Right lobe of liver (tissue), 6 donors: ENCODE results near the gene IGSF21. TPM values are rescaled to one million over a fixed set of nuclear protein-coding genes. Genes with fewer than 3 reads are reported as not detected.

Experiments used
- ATAC-seq, 4 donors: fragments of 200-7000 bp; cut with Tn5 transposase; one replicate each; pipeline ENCODE4 v1.9.1; 2020; ENCODE audit warnings: mild to moderate bottlenecking in 4 of 4, moderate library complexity in 4 of 4
- DNase-seq, 3 donors: peaks; one replicate each; pipeline ENCODE4 v3.0.0-alpha.2; 2020
- H3K27ac ChIP-seq, 3 donors: fragments of 200-600 bp; one replicate each; pipeline ENCODE4 v1.8.0; 2022
- H3K27me3 ChIP-seq, 2 donors: fragments of 200-600 bp; one replicate each; pipeline ENCODE4 v1.8.0; 2022
- H3K36me3 ChIP-seq, 4 donors: fragments of 200-600 bp; sonication (generic) in 1 of 4; one replicate each; pipeline versions ENCODE4 v1.5.1 to v1.8.0; 2017 to 2022; ENCODE audit warnings: control low read depth in 1 of 4
- H3K4me1 ChIP-seq, 4 donors: fragments of 200-600 bp; sonication (generic) in 1 of 4; one replicate each; pipeline versions ENCODE4 v1.5.1 to v1.8.0; 2017 to 2022; ENCODE audit warnings: control low read depth in 1 of 4
- H3K4me3 ChIP-seq, 3 donors: fragments of 200-600 bp; one replicate each; pipeline ENCODE4 v1.8.0; 2022
- H3K9me3 ChIP-seq, 4 donors: fragments of 200-600 bp; sonication (generic) in 1 of 4; one replicate each; pipeline versions ENCODE4 v1.5.1 to v1.8.0; 2017 to 2022; ENCODE audit warnings: control low read depth in 1 of 4
- CTCF ChIP-seq, 4 donors: fragments of 200-600 bp in 3 of 4; fragments of 450-650 bp in 1 of 4; IDR thresholded peaks; one replicate each; pipeline versions ENCODE4 v1.5.1 to v1.8.0; 2016 to 2022; ENCODE audit warnings: antibody characterized with exemption in 4 of 4, mild to moderate bottlenecking in 2 of 4
- POLR2A ChIP-seq: fragments of 450-650 bp; IDR thresholded peaks from one replicate; pipeline ENCODE4 v1.6.1; 2017; ENCODE audit warnings: antibody characterized with exemption, mild to moderate bottlenecking
- WGBS: methylation state at CpG from one replicate; pipeline ENCODE4 v1.1.6; 2018; ENCODE audit warnings: low coverage, low lambda C conversion rate; ENCODE audit not compliant: insufficient coverage; ENCODE audit errors: missing lambda C conversion rate; 5-methylcytosine and 5-hydroxymethylcytosine counted together
- intact Hi-C, 2 donors: fragments of 100-400 bp; cut with DNase I; formaldehyde crosslinking; loops; one replicate each; pipeline versions ENCODE4 v1.11.2 to v1.14.1; 2022
- total RNA-seq, 6 experiments: library from RNA; depleted of rRNA in 2 of 6; stranded (reverse); fragments of >200 nt in 2 of 6; fragmentation: NEBNext Ultra II Directional in 3 of 6; extraction: Animal tissue kit (Norgen Biotek cat#: 25700) in 3 of 6; gene quantifications; one replicate each; pipeline versions ENCODE4 v1.1.0 to v1.2.4, GENCODE V29; 2016 to 2023
- donor health status: DM: no; HTN: yes; CAD: no.
- donor health status: DM: no; HTN: no; CAD: no.
- donor health status: DM: no; HTN: no; CAD: no.
- donor health status: DM: no; HTN: yes; CAD: no.
- donor health status: DM: no; HTN: yes; CAD: no.

The IGSF21 gene
- total RNA-seq, 6 experiments from 2014 or later = 0.34 to 2.0 (median 0.71) TPM

- intact Hi-C loops = no loop called here
- Histone ChIP-seq H3K36me3 (no peaks in the 10 kb centered on the region), H3K27ac (no peak overlapping the region), H3K27me3 (no peaks in the 10 kb centered on the region), H3K9me3 (no peaks in the 10 kb centered on the region), H3K4me3 (no peak overlapping the region), H3K4me1 (no peaks in the 10 kb centered on the region)
- DNase-seq = no peak
- 55% methylated on average over 13 of the region's 13 CpGs for WGBS
- no peak for ATAC-seq
- TF ChIP-seq POLR2A (no peak), CTCF (IDR thresholded peaks at IDR 0.05) (no peak)
Observed at GRCh38 chr1:18166341-18166740, 58.7 kb downstream of the IGSF21 start.

GRCh38 chr1:18166929-18167328, 59.3 kb downstream of the IGSF21 start:
- Histone ChIP-seq H3K27ac (no peak overlapping the region), H3K27me3 (no peaks in the 10 kb centered on the region), H3K36me3 (no peaks in the 10 kb centered on the region), H3K4me1 (no peaks in the 10 kb centered on the region), H3K4me3 (no peak overlapping the region), H3K9me3 (no peaks in the 10 kb centered on the region)
- DNase-seq = no peak
- TF ChIP-seq CTCF (IDR thresholded peaks at IDR 0.05) = no peak
- no peak for TF ChIP-seq POLR2A
- WGBS = 50% methylated on average over 8 of the region's 8 CpGs
- intact Hi-C loops = no loop called here
- no peak for ATAC-seq

- 74% methylated on average over 3 of the region's 3 CpGs for WGBS
- Histone ChIP-seq H3K4me3 (no peak overlapping the region), H3K4me1 (no peaks in the 10 kb centered on the region), H3K27me3 (no peaks in the 10 kb centered on the region), H3K27ac (no peak overlapping the region), H3K9me3 (no peaks in the 10 kb centered on the region), H3K36me3 (no peaks in the 10 kb centered on the region)
- TF ChIP-seq CTCF (IDR thresholded peaks at IDR 0.05) = no peak
- DNase-seq (no peak), ATAC-seq (no peak)
- intact Hi-C loops = no loop called here
Observed at GRCh38 chr1:18170444-18170843, 62.8 kb downstream of the IGSF21 start.

- no peak overlapping the region for H3K27ac ChIP-seq
- 70% methylated on average over 8 of the region's 12 CpGs for WGBS
- ATAC-seq (no peak), DNase-seq (no peak)
- no peaks in the 10 kb centered on the region for H3K9me3 ChIP-seq
- no peaks in the 10 kb centered on the region for H3K36me3 ChIP-seq
- H3K4me1 ChIP-seq = no peaks in the 10 kb centered on the region
- no peaks in the 10 kb centered on the region for H3K27me3 ChIP-seq
- intact Hi-C loops = no loop called here
- TF ChIP-seq CTCF (IDR thresholded peaks at IDR 0.05) = no peak
- TF ChIP-seq POLR2A = no peak
- H3K4me3 ChIP-seq = no peak overlapping the region
Observed at GRCh38 chr1:18174037-18174436, 66.4 kb downstream of the IGSF21 start.

- intact Hi-C loops = no loop called here
- Histone ChIP-seq H3K36me3 (no peaks in the 10 kb centered on the region), H3K4me3 (no peak overlapping the region), H3K9me3 (no peaks in the 10 kb centered on the region), H3K27ac (no peak overlapping the region), H3K27me3 (no peaks in the 10 kb centered on the region), H3K4me1 (no peaks in the 10 kb centered on the region)
- 24% methylated on average over 5 of the region's 6 CpGs for WGBS
- ATAC-seq (no peak), DNase-seq (no peak)
- no peak for TF ChIP-seq POLR2A
- TF ChIP-seq CTCF (IDR thresholded peaks at IDR 0.05) = no peak
Observed at GRCh38 chr1:18175051-18175450, 67.5 kb downstream of the IGSF21 start.
